HCT116 (cell line): ENCODE results near the gene GCLC. TPM values are rescaled to one million over a fixed set of nuclear protein-coding genes. Genes with fewer than 3 reads are reported as not detected.
A peak's percentile ranks its signal among the peaks of the same experiment; 100 is the strongest.

ENCODE experiments used
- ATAC-seq: fragments of 200-7000 bp; cut with Tn5 transposase; 2 replicates; pipeline ENCODE4 v1.9.1; 2020; ENCODE audit warnings: mild to moderate bottlenecking, moderate library complexity
- BruUV-seq: library from RNA; stranded (reverse); fragments of 400-500 nt; replicated peaks from 2 replicates; lab custom pipeline; 2021; lab: Mats Ljungman, UMichigan
- CTCF ChIA-PET: fragments of 300-600 bp; sonication (Branson Sonifier 250); formaldehyde crosslinking; loops from one replicate; lab custom pipeline; 2021; ENCODE audit warnings: antibody characterized with exemption; lab: Charles Lee
- POLR2A ChIA-PET: fragments of 300-600, 350-600 bp; sonication (Branson Sonifier 250); formaldehyde crosslinking; loops from one replicate; lab custom pipeline; 2021; ENCODE audit warnings: antibody characterized with exemption; lab: Charles Lee
- RAD21 ChIA-PET, 2 experiments: fragments of 300-600 bp; sonication (Branson Sonifier 250); formaldehyde crosslinking; loops; one replicate each; lab custom pipeline; 2023; ENCODE audit warnings: low total read pairs in 2 of 2; ENCODE audit not compliant: uncharacterized antibody in 2 of 2, unreplicated experiment in 2 of 2, low non-redundant PET in 1 of 2; lab: Charles Lee
- DNase-seq: peaks from one replicate; pipeline ENCODE4 v3.0.0-alpha.2; 2010; ENCODE audit warnings: low read depth, low spot score
- H2AFZ ChIP-seq: fragments of 200-600 bp; shearing (Covaris generic), sonication (generic); 2 replicates; pipeline ENCODE4 v1.6.1; 2017; ENCODE audit warnings: low read depth, mixed run types, mixed read lengths, antibody characterized with exemption, low read length; ENCODE audit not compliant: poor library complexity, severe bottlenecking
- H3K27ac ChIP-seq: 2 replicates; pipeline ENCODE4 v1.5.1; 2012; ENCODE audit warnings: low read depth, low read length
- H3K27me3 ChIP-seq: fragments of 200-600 bp; sonication (generic); 2 replicates; pipeline ENCODE4 v1.6.1; 2016; ENCODE audit warnings: mixed run types, low read length, mixed read lengths; ENCODE audit not compliant: insufficient read depth
- H3K36me3 ChIP-seq, 2 experiments: fragments of 200-500 bp in 1 of 2; fragments of 200-600 bp in 1 of 2; sonication (Bioruptor generic) in 1 of 2; sonication (generic) in 1 of 2; 2 replicates each; pipeline versions ENCODE4 v1.5.1 to v1.6.1; 2014 to 2016; ENCODE audit warnings: low read length in 2 of 2, inconsistent platforms in 1 of 2, mixed read lengths in 1 of 2, mixed run types in 1 of 2; ENCODE audit not compliant: insufficient read depth in 2 of 2, control insufficient read depth in 1 of 2
- H3K4me1 ChIP-seq, 2 experiments: fragments of 200-600 bp in 1 of 2; sonication (generic) in 1 of 2; 2 replicates each; pipeline versions ENCODE4 v1.5.1 to v1.6.1; 2012 to 2017; ENCODE audit warnings: low read length in 2 of 2, inconsistent platforms in 1 of 2, mild to moderate bottlenecking in 1 of 2, mixed read lengths in 1 of 2, mixed run types in 1 of 2, moderate library complexity in 1 of 2; ENCODE audit not compliant: insufficient read depth in 2 of 2, control insufficient read depth in 1 of 2
- H3K4me2 ChIP-seq: fragments of 200-600 bp; sonication (generic); 2 replicates; pipeline ENCODE4 v1.6.1; 2017; ENCODE audit warnings: mixed run types, low read length, mixed read lengths
- H3K4me3 ChIP-seq, 2 experiments: fragments of 200-600 bp in 1 of 2; sonication (generic) in 1 of 2; replicated peaks in 1 of 2; 2 replicates each; pipeline ENCODE4 v1.5.1; 2011 to 2016; ENCODE audit warnings: low read length in 2 of 2, control low read depth in 1 of 2, low read depth in 1 of 2, mild to moderate bottlenecking in 1 of 2, mixed read lengths in 1 of 2, mixed run types in 1 of 2
- H3K79me2 ChIP-seq: fragments of 200-600 bp; sonication (generic); 2 replicates; pipeline ENCODE4 v1.6.1; 2017; ENCODE audit warnings: mild to moderate bottlenecking, mixed run types, low read length, moderate library complexity, mixed read lengths; ENCODE audit not compliant: insufficient read depth
- H3K9ac ChIP-seq: fragments of 200-600 bp; sonication (generic); 2 replicates; pipeline ENCODE4 v1.6.1; 2016; ENCODE audit warnings: low read length, mixed read lengths
- H3K9me2 ChIP-seq: fragments of 200-600 bp; sonication (generic), shearing (Covaris generic); 2 replicates; pipeline ENCODE4 v1.6.1; 2017; ENCODE audit warnings: mixed run types, mild to moderate bottlenecking, moderate library complexity; ENCODE audit not compliant: insufficient read depth
- H3K9me3 ChIP-seq, 2 experiments: fragments of 200-500 bp in 1 of 2; fragments of 200-600 bp in 1 of 2; sonication (Bioruptor generic) in 1 of 2; sonication (generic) in 1 of 2; 2 replicates each; pipeline ENCODE4 v1.6.1; 2014 to 2017; ENCODE audit warnings: low read length in 2 of 2, mixed read lengths in 2 of 2, inconsistent platforms in 1 of 2, low read depth in 1 of 2, mild to moderate bottlenecking in 1 of 2, mixed run types in 1 of 2, moderate library complexity in 1 of 2; ENCODE audit not compliant: control insufficient read depth in 1 of 2, insufficient read depth in 1 of 2
- H4K20me1 ChIP-seq: fragments of 200-600 bp; sonication (generic), shearing (Covaris generic); 2 replicates; pipeline ENCODE4 v1.6.1; 2017; ENCODE audit warnings: mixed run types, mild to moderate bottlenecking, moderate library complexity; ENCODE audit not compliant: insufficient read depth
- CBX3 ChIP-seq: IDR thresholded peaks from 2 replicates; pipeline ENCODE4 v1.6.1; 2012; ENCODE audit warnings: low read depth
- CEBPB ChIP-seq: IDR thresholded peaks from 2 replicates; pipeline ENCODE4 v1.6.1; 2012; ENCODE audit warnings: low read depth
- EGR1 ChIP-seq: IDR thresholded peaks from 2 replicates; pipeline ENCODE4 v1.6.1; 2012; ENCODE audit warnings: low read depth
- ELF1 ChIP-seq: IDR thresholded peaks from 2 replicates; pipeline ENCODE4 v1.6.1; 2012; ENCODE audit warnings: low read depth, borderline replicate concordance
- EZH2 ChIP-seq: fragments of 200-600 bp; sonication (generic); IDR thresholded peaks from 2 replicates; pipeline ENCODE4 v1.6.1; 2017; ENCODE audit warnings: antibody characterized with exemption, mixed run types
- FOSL1 ChIP-seq: IDR thresholded peaks from 2 replicates; pipeline ENCODE4 v1.6.1; 2012; ENCODE audit warnings: low read depth
- JUND ChIP-seq: IDR thresholded peaks from 2 replicates; pipeline ENCODE4 v1.6.1; 2012
- POLR2A ChIP-seq: IDR thresholded peaks from 2 replicates; pipeline ENCODE4 v1.7.0; 2011; ENCODE audit warnings: borderline replicate concordance; ENCODE audit not compliant: insufficient read depth, insufficient read length; ENCODE audit errors: extremely low read depth
- POLR2AphosphoS5 ChIP-seq: IDR thresholded peaks from 2 replicates; pipeline ENCODE4 v1.6.1; 2011; ENCODE audit warnings: mild to moderate bottlenecking, low read depth, low read length, moderate library complexity
- RAD21 ChIP-seq: IDR thresholded peaks from 2 replicates; pipeline ENCODE4 v1.6.1; 2012; ENCODE audit warnings: low read depth, mild to moderate bottlenecking
- SIN3A ChIP-seq: IDR thresholded peaks from 2 replicates; pipeline ENCODE4 v1.6.1; 2012; ENCODE audit warnings: low read depth
- SP1 ChIP-seq: IDR thresholded peaks from 2 replicates; pipeline ENCODE4 v1.6.1; 2012; ENCODE audit warnings: low read depth
- SRF ChIP-seq: IDR thresholded peaks from 2 replicates; pipeline ENCODE4 v1.6.1; 2012; ENCODE audit warnings: low read depth
- TCF7L2 ChIP-seq: IDR thresholded peaks from 2 replicates; pipeline ENCODE4 v1.7.0; 2011; ENCODE audit warnings: borderline replicate concordance, inconsistent platforms; ENCODE audit not compliant: insufficient read depth, insufficient read length; ENCODE audit errors: extremely low read depth
- YY1 ChIP-seq: IDR thresholded peaks from 2 replicates; pipeline ENCODE4 v1.6.1; 2011; ENCODE audit warnings: low read length, low read depth, moderate library complexity, mild to moderate bottlenecking; ENCODE audit not compliant: insufficient replicate concordance; ENCODE audit errors: extremely low read depth
- ZBTB33 ChIP-seq: IDR thresholded peaks from 2 replicates; pipeline ENCODE4 v1.6.1; 2011; ENCODE audit warnings: mild to moderate bottlenecking, low read length, moderate library complexity; ENCODE audit not compliant: insufficient replicate concordance; ENCODE audit errors: extremely low read depth
- intact Hi-C: fragments of 100-400 bp; cut with micrococcal nuclease; formaldehyde crosslinking; loops from 2 replicates; pipeline ENCODE4 v1.10.0; 2022
- total RNA-seq: library from RNA; stranded (reverse); gene quantifications from one replicate; pipeline ENCODE4 v1.2.1, GENCODE V29; 2021; ENCODE audit not compliant: unreplicated experiment
- TF ChIP-seq, protein P1 (sequence below): IDR thresholded peaks from 2 replicates; pipeline ENCODE4 v1.6.1; 2012
- TF ChIP-seq, protein P2 (sequence below): IDR thresholded peaks from 2 replicates; pipeline ENCODE4 v1.6.1; 2012; ENCODE audit warnings: low read depth

GCLC gene
- total RNA-seq, 1 experiment from 2014 or later = 72.0 TPM

- Histone ChIP-seq H3K9me2 (no peaks in the 10 kb centered on the region), H3K4me2 (peak overlapping the region; percentile 85), H3K79me2 (peaks cover 15% of the 10 kb centered on the region), H2AFZ (peak overlapping the region; percentile 60), H4K20me1 (no peaks in the 10 kb centered on the region; the same call in 1 of the 2 replicates), H3K4me3 (peak overlapping the region; percentile 61 to 89), H3K9ac (peak overlapping the region; percentile 79), H3K27me3 (no peaks in the 10 kb centered on the region), H3K27ac (peak overlapping the region; percentile 63), H3K36me3 (no peaks in the 10 kb centered on the region), H3K9me3 (no peaks in the 10 kb centered on the region), H3K4me1 (peaks cover 6 to 38% of the 10 kb centered on the region in 2 experiments; a peak in 3 of 4 replicates)
- POLR2A ChIA-PET = interaction anchor here (0.5 to 2.8 kb wide), 5 partner anchors 46 to 187 kb away, joined by 3 to 7 read pairs (median 3); no protein-coding TSS in a partner anchor
- ATAC-seq (peak; percentile 80), DNase-seq (peak; percentile 95)
- RAD21 ChIA-PET = interaction anchor here in 1 of 2 experiments (1.0 kb wide), 1 partner anchor 104 kb away, joined by 3 read pairs; no protein-coding TSS in a partner anchor
- CTCF ChIA-PET = interaction anchor here (1.8 to 1.9 kb wide), 2 partner anchors 104 to 171 kb away, joined by 8 to 10 read pairs; no protein-coding TSS in a partner anchor
- peak; percentile 58 for TF ChIP-seq TCF7L2
- TF ChIP-seq EGR1 = peak; percentile 87
- TF ChIP-seq SRF = no peak; the same call in 1 of the 2 replicates
- TF ChIP-seq JUND = peak; percentile 89
- TF ChIP-seq ELF1 = no peak
- TF ChIP-seq, protein P1, sequence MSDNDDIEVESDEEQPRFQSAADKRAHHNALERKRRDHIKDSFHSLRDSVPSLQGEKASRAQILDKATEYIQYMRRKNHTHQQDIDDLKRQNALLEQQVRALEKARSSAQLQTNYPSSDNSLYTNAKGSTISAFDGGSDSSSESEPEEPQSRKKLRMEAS = peak; percentile 98
- TF ChIP-seq CBX3 = peak; percentile 85
- TF ChIP-seq, protein P2, sequence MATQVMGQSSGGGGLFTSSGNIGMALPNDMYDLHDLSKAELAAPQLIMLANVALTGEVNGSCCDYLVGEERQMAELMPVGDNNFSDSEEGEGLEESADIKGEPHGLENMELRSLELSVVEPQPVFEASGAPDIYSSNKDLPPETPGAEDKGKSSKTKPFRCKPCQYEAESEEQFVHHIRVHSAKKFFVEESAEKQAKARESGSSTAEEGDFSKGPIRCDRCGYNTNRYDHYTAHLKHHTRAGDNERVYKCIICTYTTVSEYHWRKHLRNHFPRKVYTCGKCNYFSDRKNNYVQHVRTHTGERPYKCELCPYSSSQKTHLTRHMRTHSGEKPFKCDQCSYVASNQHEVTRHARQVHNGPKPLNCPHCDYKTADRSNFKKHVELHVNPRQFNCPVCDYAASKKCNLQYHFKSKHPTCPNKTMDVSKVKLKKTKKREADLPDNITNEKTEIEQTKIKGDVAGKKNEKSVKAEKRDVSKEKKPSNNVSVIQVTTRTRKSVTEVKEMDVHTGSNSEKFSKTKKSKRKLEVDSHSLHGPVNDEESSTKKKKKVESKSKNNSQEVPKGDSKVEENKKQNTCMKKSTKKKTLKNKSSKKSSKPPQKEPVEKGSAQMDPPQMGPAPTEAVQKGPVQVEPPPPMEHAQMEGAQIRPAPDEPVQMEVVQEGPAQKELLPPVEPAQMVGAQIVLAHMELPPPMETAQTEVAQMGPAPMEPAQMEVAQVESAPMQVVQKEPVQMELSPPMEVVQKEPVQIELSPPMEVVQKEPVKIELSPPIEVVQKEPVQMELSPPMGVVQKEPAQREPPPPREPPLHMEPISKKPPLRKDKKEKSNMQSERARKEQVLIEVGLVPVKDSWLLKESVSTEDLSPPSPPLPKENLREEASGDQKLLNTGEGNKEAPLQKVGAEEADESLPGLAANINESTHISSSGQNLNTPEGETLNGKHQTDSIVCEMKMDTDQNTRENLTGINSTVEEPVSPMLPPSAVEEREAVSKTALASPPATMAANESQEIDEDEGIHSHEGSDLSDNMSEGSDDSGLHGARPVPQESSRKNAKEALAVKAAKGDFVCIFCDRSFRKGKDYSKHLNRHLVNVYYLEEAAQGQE = no peak
- peak; percentile 77 for TF ChIP-seq YY1
- no peak for TF ChIP-seq EZH2
- TF ChIP-seq SIN3A = peak; percentile 93
- TF ChIP-seq ZBTB33 = peak; percentile 43
- peak; percentile 99 for TF ChIP-seq SP1
- TF ChIP-seq CEBPB = 0 out of 2 replicates have a peak, but pooled peaks have one; percentile 6
- TF ChIP-seq POLR2A = peak; percentile 70
- TF ChIP-seq FOSL1 = no peak; the same call in 1 of the 2 replicates
- peak; percentile 38 for TF ChIP-seq RAD21
- TF ChIP-seq POLR2AphosphoS5 = peak; percentile 91
- intact Hi-C loops = loop anchor here (1.0 kb wide), 1 partner anchor 68 kb away; no protein-coding TSS in a partner anchor
- no TSS peak for BruUV-seq
These were observed 3.1 kb upstream of the GCLC start for GRCh38 chr6:53547811-53548496.
